HT-29 (cell line): Measurements from ENCODE around the gene HS3ST3A1. TPM values are rescaled to one million over a fixed set of nuclear protein-coding genes. Genes with fewer than 3 reads are reported as not detected.
"Not testable (repeated sequence)": the region's sequence is repeated elsewhere in the genome, so short reads cannot be mapped to it uniquely, and the experiment has no call there.

Experiments
- DNase-seq: peaks from one replicate; pipeline ENCODE4 v3.0.0-alpha.2; 2015; ENCODE audit warnings: low spot score
- total RNA-seq: library from RNA; depleted of rRNA; stranded (reverse); fragments of >200 nt; shearing (Covaris generic); gene quantifications from 2 replicates; pipeline ENCODE4 v1.2.3, GENCODE V29; 2014

The HS3ST3A1 gene
- total RNA-seq, 1 experiment from 2014 or later = not detected

GRCh38 chr17:13538841-13539411 is 62.8 kb downstream of the HS3ST3A1 start:
- DNase-seq = no peak

DNA sequence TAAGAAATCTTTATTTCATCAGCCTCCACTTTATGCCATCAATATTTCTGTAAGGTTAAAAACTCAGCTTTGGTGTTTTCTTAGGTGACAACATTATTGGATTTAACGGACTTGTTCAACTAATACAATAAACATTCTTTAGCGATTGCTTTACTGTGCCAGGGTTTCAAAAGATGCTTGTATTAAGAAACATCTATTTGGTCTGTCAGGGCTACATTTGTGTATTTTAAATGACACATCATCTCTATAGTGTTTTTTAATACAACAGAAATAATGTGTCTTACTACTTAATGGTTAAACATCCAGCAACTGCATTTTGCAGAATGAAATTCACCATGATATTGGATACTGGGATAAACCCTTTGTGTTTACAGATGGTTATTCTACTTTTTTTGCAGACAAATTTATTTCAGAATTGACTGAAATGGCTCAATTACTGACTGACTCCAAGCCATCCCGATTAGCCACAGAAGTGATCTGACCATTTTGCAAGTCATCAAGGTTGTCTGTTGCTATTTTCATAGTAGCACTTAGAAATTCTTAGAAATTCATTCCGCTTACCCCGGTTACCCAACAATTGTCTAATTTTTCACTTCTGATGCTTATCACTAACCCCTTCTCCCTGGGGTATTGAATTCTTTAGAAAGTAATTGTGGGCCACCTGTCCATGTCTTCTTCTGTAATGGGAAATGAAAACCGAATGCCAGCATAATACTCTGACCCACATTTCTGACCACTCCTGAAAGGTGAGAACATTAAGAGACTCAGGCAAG is 63.7 kb downstream of the HS3ST3A1 start:
- DNase-seq = no peak

- DNase-seq = no peak
Measured at GRCh38 chr17:13537167-13537731, 64.5 kb downstream of the HS3ST3A1 start.

GRCh38 chr17:13534946-13535345 is 66.8 kb downstream of the HS3ST3A1 start:
- DNase-seq = no peak

DNA sequence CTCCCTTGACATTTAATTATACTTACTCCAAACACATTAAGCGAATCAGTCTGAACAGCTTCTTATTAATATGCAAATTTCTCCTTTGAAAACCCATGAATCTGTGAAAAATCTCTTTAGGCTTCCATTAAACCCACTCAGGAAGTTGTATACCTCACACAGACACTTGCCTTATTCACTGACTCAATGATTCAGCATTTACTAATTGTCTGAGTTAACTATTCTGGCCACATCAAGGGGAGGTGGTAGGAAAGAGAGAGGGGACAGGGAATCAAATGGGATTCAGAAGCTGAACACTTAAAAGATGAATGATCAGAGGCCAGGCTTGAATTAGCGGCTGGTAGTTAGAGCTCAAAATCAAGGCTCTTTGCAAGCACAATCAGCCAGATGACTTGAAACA is 70.0 kb downstream of the HS3ST3A1 start:
- no peak for DNase-seq

DNA sequence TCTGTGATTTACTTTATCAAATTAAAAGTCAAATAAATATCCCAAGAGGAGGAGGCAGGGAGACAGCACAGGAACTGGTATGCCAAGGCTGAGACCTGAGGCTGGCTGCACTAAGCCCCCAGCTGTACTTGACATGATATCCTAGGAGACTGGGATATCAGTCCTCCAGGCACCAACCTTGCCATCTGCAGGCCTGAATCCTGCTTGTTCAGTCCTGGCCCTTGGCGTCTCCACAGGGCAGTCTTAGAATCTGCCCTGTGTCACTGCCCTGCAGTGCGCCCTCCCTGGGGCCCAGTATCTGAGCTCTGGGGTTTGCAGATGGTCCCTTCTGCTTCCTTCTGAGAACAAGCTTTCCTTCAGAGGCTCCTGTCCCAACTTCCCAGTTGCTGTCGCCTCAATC is 75.9 kb downstream of the HS3ST3A1 start:
- no peak for DNase-seq

- no peak for DNase-seq
Measured at GRCh38 chr17:13523164-13523563, 78.6 kb downstream of the HS3ST3A1 start.

DNA sequence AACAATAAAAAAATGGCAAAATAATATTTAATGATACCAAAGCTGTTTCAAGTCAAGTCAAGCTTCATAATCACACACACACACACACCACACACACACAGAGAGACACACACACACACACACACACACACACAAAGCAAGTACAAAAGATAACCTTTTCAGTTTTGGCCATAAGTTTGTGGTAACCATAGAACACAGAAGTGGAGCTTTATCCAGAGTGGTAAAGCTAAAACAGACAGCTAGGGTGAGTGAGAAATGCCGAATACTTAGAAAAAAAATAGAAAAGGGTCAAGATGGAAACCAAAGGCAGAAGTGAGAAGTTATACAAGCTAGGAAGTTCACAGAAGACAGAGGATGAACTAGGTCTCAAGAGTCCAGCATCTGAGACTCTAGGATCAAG is 79.0 kb downstream of the HS3ST3A1 start:
- no peak for DNase-seq

- DNase-seq = no peak
Measured at GRCh38 chr17:13521784-13522183, 79.9 kb downstream of the HS3ST3A1 start.

- DNase-seq = no peak
Measured at GRCh38 chr17:13520899-13521572, 80.7 kb downstream of the HS3ST3A1 start.

- no peak for DNase-seq
Measured at GRCh38 chr17:13518261-13519000, 83.3 kb downstream of the HS3ST3A1 start.

GRCh38 chr17:13513039-13513405 is 88.7 kb downstream of the HS3ST3A1 start:
- DNase-seq = no peak

DNA sequence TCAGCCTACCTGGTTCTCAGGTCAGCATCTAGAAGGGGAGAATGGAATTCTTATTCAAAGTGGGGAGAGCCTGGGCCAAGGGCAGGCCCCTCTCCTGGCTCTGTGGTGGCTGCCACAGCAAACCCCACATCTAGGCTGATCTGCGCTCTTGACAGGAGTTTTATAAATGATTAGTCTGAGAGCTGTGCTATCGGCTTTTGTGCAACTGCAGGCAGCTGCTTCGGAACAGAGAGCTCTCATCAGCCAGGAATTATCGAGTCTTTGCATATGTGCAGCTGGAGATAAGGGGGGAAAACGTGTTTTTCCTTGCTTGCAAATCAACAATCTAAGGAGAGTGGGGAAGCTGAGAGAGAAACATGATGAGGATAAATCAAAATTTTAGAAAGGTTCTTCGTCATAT is 91.7 kb downstream of the HS3ST3A1 start:
- DNase-seq = no peak

- DNase-seq = no peak
Measured at GRCh38 chr17:13509527-13509926, 92.2 kb downstream of the HS3ST3A1 start.

- DNase-seq = no peak
Measured at GRCh38 chr17:13508896-13509295, 92.8 kb downstream of the HS3ST3A1 start.

- DNase-seq = no peak
Measured at GRCh38 chr17:13503526-13503925, 98.2 kb downstream of the HS3ST3A1 start.

- no peak for DNase-seq
Measured at GRCh38 chr17:13502263-13502662, 99.5 kb downstream of the HS3ST3A1 start.

DNA sequence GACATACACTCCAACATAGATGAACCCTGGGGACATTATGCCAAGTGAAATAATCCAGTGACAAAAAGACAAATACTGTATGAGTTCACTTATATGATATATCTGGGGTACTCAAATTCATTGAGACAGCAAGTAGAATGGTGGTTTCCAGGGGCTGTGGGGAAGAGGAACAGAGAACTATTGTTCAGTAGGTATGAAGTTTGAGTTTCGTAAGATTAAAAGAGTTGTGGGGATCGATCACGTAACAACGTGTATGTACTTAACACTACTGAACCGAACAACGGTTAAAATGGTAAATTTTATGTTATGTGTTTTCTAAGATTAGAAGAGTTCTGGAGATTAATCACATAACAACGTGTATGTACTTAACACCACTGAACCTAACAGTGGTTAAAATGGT is 100.8 kb downstream of the HS3ST3A1 start:
- no peak for DNase-seq

GRCh38 chr17:13498184-13498583 is 103.5 kb downstream of the HS3ST3A1 start:
- DNase-seq = no peak

DNA sequence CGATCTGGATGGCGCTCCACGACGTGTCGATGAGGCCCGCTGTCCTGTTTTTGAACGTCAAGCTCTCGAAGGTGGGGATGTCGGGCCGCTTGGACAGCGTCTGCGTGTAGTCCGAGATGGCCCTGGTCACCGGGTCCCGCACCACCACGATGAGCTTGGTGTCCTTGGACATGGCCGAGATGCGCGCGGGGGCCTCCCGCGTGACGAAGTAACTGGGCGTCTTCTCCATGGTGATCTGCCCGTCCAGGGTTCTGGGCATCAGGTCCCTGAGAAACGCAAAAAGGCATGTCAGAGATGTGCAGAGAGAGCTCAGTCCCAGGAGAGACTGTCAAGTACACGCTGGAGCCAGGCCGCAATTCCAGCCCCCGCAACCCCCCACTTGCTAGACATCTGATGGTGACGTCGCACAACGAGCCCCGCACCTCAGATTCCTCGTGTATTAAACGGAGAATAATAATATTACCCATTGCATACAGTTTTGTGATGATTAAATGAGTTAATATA is 105.1 kb downstream of the HS3ST3A1 start:
- DNase-seq = not testable (repeated sequence)

GRCh38 chr17:13495423-13495822 is 106.3 kb downstream of the HS3ST3A1 start:
- DNase-seq = no peak

- DNase-seq = no peak
Measured at GRCh38 chr17:13492737-13493122, 109.0 kb downstream of the HS3ST3A1 start.
